Epithelial cell of proximal tubule (primary cell): ENCODE measurements around the gene BABAM2. TPM values are rescaled to one million over a fixed set of nuclear protein-coding genes. Genes with fewer than 3 reads are reported as not detected.
A peak's percentile ranks its signal among the peaks of the same experiment; 100 is the strongest.

ENCODE experiments used
- DNase-seq: peaks from one replicate; pipeline ENCODE4 v3.0.0-alpha.2; 2011; ENCODE audit warnings: low read depth
- H3K4me3 ChIP-seq: 2 replicates; pipeline ENCODE4 v1.5.1; 2011; ENCODE audit warnings: low read depth, mild to moderate bottlenecking, low read length
- CTCF ChIP-seq: conservative IDR thresholded peaks from 2 replicates; pipeline ENCODE4 v1.5.1; 2012; ENCODE audit warnings: low read depth, mild to moderate bottlenecking, low read length
- total RNA-seq: library from RNA; depleted of rRNA; stranded (reverse); fragments of >200 nt; gene quantifications from 2 replicates; pipeline ENCODE4 v1.2.3, GENCODE V29; 2015

BABAM2 gene
- total RNA-seq, 1 donor from 2014 or later = 23.6 TPM

- no peak for DNase-seq
- TF ChIP-seq CTCF = no peak
- H3K4me3 ChIP-seq = no peak overlapping the region
Observed at GRCh38 chr2:28155086-28155485, 264.6 kb downstream of the BABAM2 start.

GRCh38 chr2:28155627-28156026, 265.1 kb downstream of the BABAM2 start:
- no peak overlapping the region for H3K4me3 ChIP-seq
- TF ChIP-seq CTCF = peak; percentile 85
- no peak for DNase-seq

- H3K4me3 ChIP-seq = no peak overlapping the region
- no peak for TF ChIP-seq CTCF
- no peak for DNase-seq
Observed at GRCh38 chr2:28158791-28159190, 268.3 kb downstream of the BABAM2 start.

- DNase-seq = peak; percentile 85
- no peak for TF ChIP-seq CTCF
- no peak overlapping the region for H3K4me3 ChIP-seq
Observed at GRCh38 chr2:28160986-28161425, 270.5 kb downstream of the BABAM2 start.

- DNase-seq = no peak
- no peak overlapping the region for H3K4me3 ChIP-seq
- no peak for TF ChIP-seq CTCF
Observed at GRCh38 chr2:28161466-28161865, 270.9 kb downstream of the BABAM2 start.

- DNase-seq = no peak
- no peak for TF ChIP-seq CTCF
- no peak overlapping the region for H3K4me3 ChIP-seq
Observed at GRCh38 chr2:28162564-28162963, 272.0 kb downstream of the BABAM2 start.

- DNase-seq = no peak
- no peak for TF ChIP-seq CTCF
- H3K4me3 ChIP-seq = no peak overlapping the region
Observed at GRCh38 chr2:28163028-28163427, 272.5 kb downstream of the BABAM2 start.
